Neutrophil (primary cell): ENCODE data around the gene PPARA.

ENCODE experiments used
- H3K27ac ChIP-seq: fragments of 200-600 bp; sonication (generic); 2 replicates; pipeline ENCODE4 v1.5.1; 2016; ENCODE audit warnings: mild to moderate bottlenecking, moderate library complexity
- H3K27me3 ChIP-seq: fragments of 200-600 bp; sonication (generic); 2 replicates; pipeline ENCODE4 v1.6.0; 2016; ENCODE audit warnings: mild to moderate bottlenecking
- H3K36me3 ChIP-seq: fragments of 200-600 bp; sonication (generic); 2 replicates; pipeline ENCODE4 v1.5.1; 2017
- H3K4me1 ChIP-seq, 2 experiments: fragments of 200-600 bp in 1 of 2; sonication (generic) in 1 of 2; 1 replicate in 1 of 2; 2 replicates in 1 of 2; pipeline versions ENCODE4 v1.5.1 to v1.6.1; 2013 to 2016; ENCODE audit warnings: low read depth in 1 of 2, low read length in 1 of 2, mild to moderate bottlenecking in 1 of 2, moderate library complexity in 1 of 2; ENCODE audit not compliant: control insufficient read depth in 1 of 2, insufficient read depth in 1 of 2
- H3K4me3 ChIP-seq, 2 experiments: fragments of 200-600 bp in 1 of 2; sonication (generic) in 1 of 2; 1 replicate in 1 of 2; 2 replicates in 1 of 2; pipeline ENCODE4 v1.5.1; 2013 to 2016; ENCODE audit warnings: low read depth in 1 of 2, low read length in 1 of 2, mild to moderate bottlenecking in 1 of 2, moderate library complexity in 1 of 2
- H3K9me3 ChIP-seq: fragments of 200-600 bp; sonication (generic); 2 replicates; pipeline ENCODE4 v1.5.1; 2016
- CTCF ChIP-seq: fragments of 200-600 bp; sonication (generic); IDR thresholded peaks from 2 replicates; pipeline ENCODE4 v1.5.1; 2016; ENCODE audit warnings: antibody characterized with exemption

The PPARA gene

GRCh38 chr22:46280999-46281623, 130.8 kb downstream of the PPARA start:
- H3K36me3 ChIP-seq = peaks cover 69% of the 10 kb centered on the region
- H3K4me3 ChIP-seq = no peak overlapping the region
- TF ChIP-seq CTCF = no peak
- no peaks in the 10 kb centered on the region for H3K4me1 ChIP-seq
- H3K27ac ChIP-seq = peak overlapping the region; percentile 44
- H3K9me3 ChIP-seq = no peaks in the 10 kb centered on the region
- H3K27me3 ChIP-seq = no peaks in the 10 kb centered on the region

GRCh38 chr22:46281866-46282678, 131.7 kb downstream of the PPARA start:
- Histone ChIP-seq H3K4me1 (peaks cover 4 to 6% of the 10 kb centered on the region in 2 experiments), H3K27me3 (no peaks in the 10 kb centered on the region), H3K9me3 (no peaks in the 10 kb centered on the region), H3K27ac (no peak overlapping the region), H3K36me3 (peaks cover 67% of the 10 kb centered on the region), H3K4me3 (no peak overlapping the region)
- TF ChIP-seq CTCF = no peak

GRCh38 chr22:46286006-46286405, 135.7 kb downstream of the PPARA start:
- H3K27me3 ChIP-seq = no peaks in the 10 kb centered on the region
- H3K4me3 ChIP-seq = no peak overlapping the region
- H3K4me1 ChIP-seq = peaks cover 25 to 30% of the 10 kb centered on the region in 2 experiments
- no peaks in the 10 kb centered on the region for H3K9me3 ChIP-seq
- H3K27ac ChIP-seq = no peak overlapping the region
- TF ChIP-seq CTCF = no peak
- peaks cover 47% of the 10 kb centered on the region for H3K36me3 ChIP-seq

GRCh38 chr22:46286941-46287872, 136.9 kb downstream of the PPARA start:
- H3K9me3 ChIP-seq = no peaks in the 10 kb centered on the region
- peaks cover 25 to 30% of the 10 kb centered on the region in 2 experiments for H3K4me1 ChIP-seq
- no peak for TF ChIP-seq CTCF
- H3K27me3 ChIP-seq = no peaks in the 10 kb centered on the region
- peak overlapping the region; percentile 89 for H3K27ac ChIP-seq
- H3K36me3 ChIP-seq = peaks cover 47% of the 10 kb centered on the region
- H3K4me3 ChIP-seq = peak overlapping the region; percentile 61 to 65
